Glomerular visceral epithelial cell (primary cell): Measurements from ENCODE around the gene VWA3B.
"Not testable (repeated sequence)": the region's sequence is repeated elsewhere in the genome, so short reads cannot be mapped to it uniquely, and the experiment has no call there.

Experiments
- DNase-seq: peaks from one replicate; pipeline ENCODE4 v3.0.0-alpha.2; 2016; ENCODE audit errors: extremely low spot score

Gene VWA3B

DNA sequence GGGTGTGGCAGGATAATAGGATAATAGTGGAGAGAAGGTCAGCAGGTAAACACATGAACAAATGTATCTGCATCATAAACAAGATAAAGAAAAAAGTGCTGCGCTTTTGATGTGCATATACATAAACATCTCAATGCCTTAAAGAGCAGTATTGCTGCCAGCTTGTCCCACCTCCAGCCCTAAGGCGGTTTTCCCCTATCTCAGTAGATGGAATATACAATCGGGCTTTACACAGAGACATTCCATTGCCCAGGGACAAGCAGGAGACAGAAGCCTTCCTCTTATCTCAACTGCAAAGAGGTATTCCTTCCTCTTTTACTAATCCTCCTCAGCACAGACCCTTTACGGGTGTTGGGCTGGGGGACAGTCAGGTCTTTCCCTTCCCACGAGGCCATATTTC lies 43.1 kb downstream of the VWA3B start:
- not testable (repeated sequence) for DNase-seq

DNA sequence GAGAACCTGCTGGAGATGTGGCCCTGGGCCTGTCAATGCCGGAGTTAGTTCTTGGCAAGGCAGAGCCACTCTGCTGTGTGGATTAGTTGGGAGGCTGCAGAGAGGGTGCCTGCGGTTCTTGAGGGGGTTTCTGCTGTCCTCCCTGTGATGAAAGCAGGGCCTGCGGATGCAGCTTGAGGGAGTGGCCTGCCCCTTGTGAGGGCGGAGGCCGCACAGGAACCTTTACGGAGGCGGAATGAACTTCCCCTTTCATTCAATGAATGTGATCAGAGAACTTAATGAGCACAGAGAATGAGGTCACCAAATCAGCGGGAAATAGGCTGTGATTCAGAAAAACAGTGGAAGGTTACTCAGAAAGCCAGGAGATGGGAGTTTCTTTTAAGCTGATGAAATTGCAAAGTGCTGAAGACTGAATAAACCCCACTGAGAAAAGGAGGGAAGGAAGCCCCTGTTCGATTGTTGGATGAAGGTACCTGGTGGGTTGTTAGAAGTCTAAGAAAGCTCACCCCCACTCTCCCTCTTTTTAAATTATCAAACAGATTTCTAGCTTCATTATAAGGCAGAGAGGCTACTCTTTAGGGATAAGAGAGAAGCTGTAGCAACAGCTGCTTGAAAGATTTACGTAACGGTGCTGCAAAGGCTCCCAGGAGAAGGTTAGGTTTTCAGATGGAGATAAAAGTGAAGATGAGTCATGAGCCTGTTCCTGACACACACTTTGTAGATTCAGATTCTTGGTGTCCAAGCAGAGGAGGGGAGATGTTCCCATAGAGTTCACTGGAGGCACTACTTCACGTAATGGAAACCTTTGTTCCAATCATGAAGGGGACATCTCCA lies 47.4 kb downstream of the VWA3B start:
- no peak for DNase-seq

DNA sequence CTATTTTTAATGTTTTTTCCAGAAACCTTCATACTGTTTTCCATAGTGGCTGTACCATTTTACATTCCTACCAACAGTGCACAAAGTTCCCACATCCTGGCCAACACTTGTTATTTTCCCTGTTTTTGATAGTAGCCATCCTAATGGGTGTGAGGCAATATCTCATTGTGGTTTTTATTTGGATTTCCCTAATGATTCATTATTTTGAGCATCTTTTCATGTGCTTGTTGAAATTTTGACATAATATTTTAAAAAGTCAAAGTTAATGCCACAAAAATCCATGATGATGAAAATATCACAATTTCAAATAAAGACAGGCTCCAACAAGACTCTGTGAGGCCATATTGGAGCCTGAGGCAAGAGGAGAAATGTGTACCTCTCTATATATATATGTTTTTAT lies 50.2 kb downstream of the VWA3B start:
- no peak for DNase-seq

DNA sequence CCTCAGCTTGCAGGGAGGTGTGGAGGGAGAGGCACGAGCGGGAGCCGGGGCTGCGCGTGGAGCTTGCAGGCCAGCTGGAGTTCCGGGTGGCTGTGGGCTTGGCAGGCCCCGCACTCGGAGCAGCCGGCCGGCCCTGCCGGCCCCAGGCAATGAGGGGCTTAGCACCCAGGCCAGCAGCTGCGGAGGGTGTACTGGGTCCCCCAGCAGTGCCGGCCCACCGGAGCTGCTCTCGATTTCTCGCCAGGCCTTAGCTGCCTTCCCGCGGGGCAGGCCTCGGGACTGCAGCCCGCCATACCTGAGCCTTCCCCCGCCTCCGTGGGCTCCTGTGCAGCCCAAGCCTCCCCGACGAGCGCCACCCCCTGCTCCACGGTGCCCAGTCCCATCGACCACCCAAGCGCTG lies 52.0 kb downstream of the VWA3B start:
- DNase-seq = not testable (repeated sequence)

DNA sequence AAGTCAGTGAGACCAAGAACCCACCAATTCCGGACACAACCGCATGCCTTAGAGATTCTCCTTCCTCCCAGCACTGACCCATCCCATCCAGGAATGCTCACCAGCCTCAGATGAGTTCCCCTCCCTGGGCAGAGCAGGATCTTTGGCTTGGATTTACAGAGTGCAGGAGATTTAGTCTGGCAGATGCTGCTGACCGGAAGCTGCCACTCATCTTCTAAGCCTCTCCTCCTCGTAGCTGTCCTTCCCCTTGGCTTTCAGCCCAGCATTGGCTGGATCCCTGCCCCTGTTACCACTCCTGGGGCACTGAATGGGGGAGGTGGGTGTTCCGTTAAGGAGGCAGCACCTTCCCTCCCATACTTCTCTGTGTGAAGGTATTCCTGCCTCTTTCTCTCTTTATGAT lies 53.2 kb downstream of the VWA3B start:
- DNase-seq = no peak

DNA sequence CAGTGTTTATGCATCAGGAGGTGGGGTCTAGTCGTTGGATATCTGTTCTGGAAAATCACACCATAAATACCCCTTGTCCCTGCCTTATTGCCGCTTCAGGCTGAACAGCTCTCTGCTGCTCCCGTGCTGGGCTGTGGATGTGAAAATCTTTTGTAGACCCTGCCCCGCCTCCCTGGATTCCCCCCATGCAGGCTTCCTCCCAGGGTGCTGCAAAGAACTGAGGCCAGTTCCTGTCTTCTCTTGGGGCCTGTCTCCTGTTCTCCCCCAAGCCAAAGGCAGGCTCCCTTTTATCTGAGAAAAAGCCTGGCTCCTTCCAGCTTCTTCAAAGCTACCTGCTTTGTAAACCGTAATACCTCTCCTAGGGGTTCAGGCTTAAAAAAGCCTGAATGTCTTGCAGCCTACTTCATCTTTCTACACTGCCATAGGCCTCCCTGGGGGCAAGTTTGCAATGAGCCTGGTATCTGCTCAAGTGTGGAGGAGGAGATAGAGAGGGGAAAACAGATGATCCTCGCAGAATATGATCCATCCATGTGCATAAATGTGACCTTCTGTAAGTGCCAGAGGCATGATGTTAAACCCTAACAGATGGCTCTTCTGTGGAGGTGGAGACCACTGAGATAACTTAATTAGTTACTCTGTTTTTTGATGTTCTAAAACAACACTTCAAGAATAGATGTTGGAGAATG lies 55.3 kb downstream of the VWA3B start:
- DNase-seq = no peak

DNA sequence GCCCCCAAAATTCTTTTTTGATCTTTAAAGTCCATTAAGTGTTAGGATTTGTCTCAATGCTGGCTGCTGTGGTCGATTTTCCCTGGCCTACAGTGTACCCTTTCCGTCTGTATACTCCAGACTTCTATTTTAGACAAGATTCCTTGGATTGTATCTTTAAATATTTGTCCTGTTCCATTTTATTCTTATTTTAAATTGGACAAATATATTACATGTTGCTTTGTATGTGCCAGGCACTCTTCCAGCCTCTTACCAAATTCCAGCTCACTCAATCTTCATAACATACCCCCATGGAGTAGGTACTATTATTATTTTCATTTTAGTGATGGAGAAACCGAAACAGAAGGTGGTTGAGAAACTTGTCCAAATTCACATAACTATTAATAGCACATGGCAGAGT lies 58.1 kb downstream of the VWA3B start:
- DNase-seq = no peak

DNA sequence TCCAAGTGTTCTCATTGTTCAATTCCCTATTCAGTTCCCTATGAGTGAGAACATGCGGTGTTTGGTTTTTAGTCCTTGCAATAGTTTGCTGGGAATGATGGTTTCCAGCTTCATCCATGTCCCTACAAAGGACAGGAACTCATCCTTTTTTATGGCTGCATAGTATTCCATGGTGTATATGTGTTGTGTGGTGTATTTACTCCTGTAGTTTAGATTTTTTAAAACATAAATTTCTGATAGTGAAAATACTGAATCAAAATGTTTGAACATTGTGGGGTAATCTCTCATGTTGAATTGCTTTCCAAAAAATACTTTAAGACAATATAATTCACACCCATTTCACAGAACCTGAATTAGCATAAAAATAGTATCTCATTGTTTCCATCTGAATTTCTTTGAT lies 60.9 kb downstream of the VWA3B start:
- not testable (repeated sequence) for DNase-seq

DNA sequence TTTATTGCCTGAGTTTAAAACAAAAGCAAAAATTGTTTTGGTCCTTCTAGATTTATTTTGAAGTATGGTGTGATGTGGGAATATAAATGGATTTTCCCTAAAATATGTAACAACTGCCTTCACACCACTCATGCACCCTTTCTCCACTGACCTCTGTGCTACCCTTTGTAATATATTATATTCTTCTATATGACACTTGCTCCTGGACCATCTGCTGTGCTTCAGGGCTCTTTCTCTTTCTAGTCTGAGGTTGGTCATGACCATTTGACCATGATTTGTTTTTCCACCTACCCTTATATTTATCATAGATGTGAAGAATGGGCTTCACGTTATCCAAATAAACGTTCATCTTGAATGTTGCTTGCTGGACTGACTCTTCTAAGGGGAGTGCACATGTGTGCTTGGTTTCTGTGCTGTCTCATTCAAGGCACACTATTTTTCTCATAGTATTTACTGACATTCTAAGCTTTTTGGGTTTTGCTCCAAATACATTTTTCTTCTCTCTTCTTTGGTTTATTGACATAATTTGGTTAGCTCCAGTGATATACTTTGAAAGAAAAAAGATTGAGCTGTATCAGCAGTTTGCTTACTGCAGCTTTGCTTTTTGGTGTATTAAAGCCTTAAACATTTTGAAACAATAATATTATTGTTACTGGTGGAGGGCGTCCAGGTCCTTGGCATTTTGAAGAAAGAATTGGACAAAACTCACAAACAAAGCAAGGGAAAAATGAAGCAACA lies 61.8 kb downstream of the VWA3B start:
- no peak for DNase-seq

DNA sequence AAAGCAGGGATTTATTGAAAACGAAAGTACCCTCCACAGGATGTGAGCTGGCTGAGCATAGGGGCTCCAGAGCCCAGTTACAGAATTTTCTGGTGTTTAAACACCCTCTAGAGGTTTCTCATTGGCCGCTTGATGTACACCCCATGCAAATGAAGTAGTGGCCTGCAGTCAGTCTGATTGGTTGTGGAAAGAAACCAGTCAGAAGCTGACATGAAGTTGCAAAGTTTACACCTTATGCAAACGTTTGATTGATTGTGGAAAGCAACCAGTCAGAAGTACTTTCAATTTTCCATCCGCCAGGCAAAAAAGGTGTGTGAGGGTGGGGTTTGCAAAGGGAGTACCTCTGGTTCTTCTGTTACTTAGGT lies 62.3 kb downstream of the VWA3B start:
- peak; percentile 32 for DNase-seq

DNA sequence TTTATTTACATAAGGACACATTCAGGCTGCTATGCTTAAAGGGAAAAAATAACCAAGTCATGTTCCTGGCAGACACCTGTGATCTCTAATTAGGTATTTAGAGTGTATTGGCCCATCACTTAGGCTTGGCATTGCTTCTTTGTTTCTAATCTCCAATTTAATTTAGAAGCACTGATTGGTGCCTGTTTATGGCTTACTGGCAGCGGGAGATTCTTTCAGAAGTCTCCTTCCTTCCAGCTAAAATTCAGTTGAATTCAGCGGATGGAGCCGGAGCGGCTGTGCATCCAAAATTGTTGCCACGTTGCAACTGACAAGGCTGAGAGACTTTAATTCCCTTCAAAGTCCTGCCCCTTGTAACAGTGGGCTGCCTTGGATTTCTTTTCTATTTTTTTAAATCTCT lies 66.5 kb downstream of the VWA3B start:
- DNase-seq = no peak

DNA sequence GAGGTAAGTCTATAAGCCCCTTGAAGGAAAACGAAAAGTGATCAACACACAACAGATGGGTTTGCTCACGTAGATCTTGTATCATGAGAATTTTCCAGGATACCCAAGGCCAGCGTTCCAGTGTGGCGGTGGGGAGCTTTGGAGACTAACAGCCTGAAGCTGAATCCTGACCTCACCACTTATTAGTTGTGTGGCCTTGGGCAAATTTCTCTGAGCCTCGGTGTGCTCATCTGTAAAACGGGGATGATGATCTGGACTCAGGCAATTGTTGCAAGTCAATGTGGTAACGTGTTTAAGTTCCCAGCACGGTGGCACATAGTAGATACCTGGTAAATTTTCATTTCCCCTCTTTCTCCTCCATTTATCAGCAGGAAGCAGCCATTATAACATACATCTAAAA lies 68.3 kb downstream of the VWA3B start:
- DNase-seq = no peak

DNA sequence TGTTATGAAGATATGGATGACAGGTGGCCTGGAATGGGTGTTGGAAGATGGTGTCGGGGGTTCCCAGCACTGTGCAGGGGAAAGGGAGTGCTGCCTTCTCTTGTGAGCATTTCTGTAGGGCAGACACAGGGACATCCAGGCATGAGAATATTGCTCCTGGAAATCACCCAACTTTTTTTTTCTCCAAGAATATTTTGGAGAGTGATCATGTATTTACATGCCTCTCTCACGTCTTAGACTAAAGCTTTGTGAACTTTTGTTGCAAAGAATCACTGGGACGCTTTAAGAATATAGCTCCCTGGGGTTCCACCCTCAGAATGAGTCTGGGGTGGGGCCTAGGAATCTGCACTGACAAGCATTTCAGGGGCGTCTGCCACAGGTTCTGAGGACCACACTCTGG lies 68.7 kb downstream of the VWA3B start:
- no peak for DNase-seq

DNA sequence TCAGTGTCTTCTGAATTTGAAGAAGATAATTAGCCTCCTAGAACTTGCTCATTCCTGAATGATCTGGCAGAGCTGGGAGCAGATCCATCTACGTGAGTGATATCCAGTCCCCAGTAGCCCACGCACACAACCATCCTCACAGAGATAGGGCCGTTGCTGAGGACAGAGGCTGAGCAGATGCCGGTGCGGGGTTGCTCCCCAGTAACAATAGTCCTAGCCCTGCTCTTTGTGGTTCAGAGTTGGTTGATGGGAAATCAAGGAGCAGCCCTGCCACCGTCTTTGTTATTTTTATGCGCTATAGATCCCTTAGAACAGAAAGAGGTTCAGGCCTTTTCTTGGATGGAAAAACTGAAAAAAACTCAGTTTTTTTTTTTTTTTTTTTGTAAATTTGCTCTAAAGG lies 69.3 kb downstream of the VWA3B start:
- no peak for DNase-seq

DNA sequence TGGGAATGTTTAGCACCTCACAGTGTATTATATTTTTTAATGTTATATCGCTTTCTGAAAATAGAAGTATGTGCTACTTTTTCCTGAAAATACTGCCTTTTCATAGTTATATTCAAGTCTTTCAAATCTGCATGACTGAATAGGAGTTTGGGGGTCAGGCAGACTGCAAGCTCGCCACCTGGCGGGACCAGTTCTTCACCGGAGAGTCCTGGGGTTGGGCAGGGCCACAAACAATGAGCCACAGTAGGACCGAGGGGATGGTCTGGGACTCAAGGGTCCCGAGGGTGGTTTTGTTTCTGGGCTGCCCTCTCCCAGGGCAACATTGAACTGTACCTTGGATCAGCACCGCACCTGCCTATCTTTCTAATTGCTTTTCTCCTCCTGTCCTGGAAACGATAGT lies 70.6 kb downstream of the VWA3B start:
- DNase-seq = no peak

DNA sequence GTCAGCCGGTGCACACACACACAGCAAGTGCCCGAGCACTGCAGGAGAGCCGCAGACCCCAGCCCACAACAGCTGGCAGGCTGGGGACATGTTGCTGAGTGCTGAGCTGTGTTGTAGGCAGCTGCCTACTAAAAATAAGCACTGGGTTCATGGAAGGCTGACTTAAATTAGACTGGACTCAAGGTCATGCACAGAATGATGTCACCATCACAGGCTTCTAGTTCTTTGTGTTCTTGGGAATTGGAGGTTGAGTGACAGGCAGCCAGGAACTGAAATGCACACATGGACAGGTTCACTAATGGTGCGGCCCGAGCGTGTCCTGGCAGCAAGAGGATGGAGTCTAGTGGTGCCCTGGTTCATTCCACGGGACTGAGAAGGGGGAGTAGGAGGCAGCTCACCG lies 71.3 kb downstream of the VWA3B start:
- no peak for DNase-seq

DNA sequence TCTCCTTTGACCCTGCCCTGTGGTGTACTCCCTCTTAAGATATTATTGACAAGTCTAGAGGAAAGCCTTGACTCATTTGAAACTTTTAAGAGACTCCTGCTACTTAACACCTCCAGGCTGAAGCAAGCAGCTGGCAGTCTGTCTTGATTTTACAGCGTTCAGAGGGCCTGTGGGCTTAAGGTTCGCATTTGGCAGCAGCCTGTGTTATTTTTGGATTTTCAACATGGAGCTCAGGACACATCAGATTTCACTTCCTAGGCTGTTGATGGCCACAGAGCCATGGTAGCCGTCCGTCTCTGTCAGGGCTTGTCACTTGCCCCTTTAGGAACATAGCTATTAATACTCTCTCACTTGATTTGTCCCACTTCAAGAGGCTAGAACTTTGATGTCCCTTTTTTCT lies 73.6 kb downstream of the VWA3B start:
- DNase-seq = no peak

DNA sequence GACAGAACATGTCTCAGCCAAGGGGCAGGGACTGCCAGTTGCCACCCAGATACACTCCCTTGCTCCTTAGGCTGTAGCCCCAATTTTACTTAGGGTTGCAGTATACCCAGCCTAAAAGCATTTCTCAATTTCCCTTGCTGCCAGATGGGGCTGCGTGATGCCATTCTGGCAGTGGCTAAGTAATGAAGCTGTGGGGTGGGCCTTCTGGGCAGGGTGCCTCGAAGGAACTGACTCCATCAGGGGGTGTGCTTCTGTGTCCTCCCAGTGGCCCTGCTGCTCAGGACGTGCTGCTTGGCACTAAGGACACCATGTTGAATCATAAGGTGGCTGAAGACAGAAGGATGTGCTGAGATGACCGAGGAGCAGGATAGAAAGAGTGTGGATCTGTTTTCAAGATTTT lies 74.2 kb downstream of the VWA3B start:
- DNase-seq = no peak

DNA sequence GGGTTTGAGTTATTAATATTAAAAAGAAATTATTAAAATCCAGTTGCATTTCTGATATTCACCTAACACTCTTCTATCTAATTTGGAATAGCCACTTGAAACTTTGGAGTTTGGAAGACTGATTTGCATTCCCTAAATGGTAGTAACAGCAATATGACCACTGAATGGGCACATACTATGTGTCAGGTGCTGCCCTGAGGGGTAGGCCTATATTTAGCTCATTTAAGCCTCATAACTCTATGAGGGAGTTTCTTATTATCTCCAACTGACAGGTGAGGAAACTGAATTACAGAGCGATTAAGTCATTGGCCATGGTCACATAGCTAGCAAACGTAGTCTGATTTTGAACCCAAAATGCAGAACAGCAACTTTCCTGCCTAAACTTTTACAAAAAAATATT lies 77.3 kb downstream of the VWA3B start:
- DNase-seq = no peak

DNA sequence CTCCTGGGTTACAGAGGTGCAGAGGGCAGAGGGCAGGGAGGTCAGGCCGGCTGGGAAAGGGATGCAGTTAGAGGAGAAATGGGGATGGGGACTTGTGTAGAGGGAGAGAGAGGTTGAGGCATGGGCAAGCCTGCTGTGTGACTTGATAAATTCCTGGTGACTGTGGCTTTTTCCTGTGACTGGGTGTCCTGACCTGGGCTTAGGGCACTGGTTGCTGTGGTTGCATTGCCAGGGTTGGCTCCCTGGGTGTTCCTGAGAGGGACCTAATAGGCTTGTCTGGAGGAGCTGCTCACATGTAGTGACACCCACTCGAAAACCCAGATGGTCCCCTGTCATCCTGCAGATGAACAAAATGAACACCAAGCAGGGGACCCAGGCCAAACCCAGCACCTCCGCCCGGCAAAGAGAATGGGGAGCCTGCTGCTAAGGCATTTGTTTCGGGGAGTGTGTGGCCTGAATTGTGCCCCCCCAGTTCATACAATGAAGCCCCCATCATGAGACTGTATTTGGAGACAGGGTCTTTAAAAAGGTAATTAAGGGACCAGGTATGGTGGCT lies 78.6 kb downstream of the VWA3B start:
- DNase-seq = no peak

DNA sequence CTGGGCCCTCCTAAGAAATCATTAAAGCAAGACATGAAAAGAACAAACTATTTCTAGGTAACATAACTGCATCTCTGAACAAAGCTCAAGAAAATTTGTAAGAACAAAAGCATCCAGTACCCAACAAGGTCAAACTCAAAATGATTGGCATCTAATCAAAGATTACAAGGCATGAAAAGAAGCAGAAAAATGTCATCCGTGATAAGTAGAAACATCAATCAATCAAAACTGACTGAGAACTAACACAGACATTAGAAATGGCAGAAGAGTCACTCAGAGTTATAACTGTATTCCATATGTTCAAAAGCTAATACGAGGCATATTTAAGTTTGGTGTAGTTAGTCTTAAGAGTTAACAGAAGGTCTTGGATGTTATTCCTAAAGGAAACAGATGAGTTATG lies 80.9 kb downstream of the VWA3B start:
- no peak for DNase-seq

DNA sequence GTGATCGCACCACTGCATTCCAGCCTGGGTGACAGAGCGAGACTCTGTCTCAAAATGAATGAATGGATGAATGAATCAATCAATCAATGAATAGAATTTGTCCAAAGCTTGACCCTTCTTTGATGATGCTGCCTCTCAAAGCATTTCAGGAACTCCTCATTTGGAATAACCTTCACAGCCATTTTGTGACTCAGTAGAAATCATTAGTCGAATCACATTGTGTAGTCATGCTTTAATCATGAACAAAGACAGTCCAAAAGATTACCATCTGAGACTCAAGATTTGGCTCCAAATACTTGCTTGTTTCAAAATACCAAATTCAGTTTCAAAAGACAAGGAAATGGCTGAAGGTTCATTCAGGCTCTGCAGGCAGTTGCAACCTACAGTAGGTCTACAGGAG lies 83.1 kb downstream of the VWA3B start:
- no peak for DNase-seq
